AG10803 (cell line): Measurements from ENCODE around the gene RGS7.
"Not testable (repeated sequence)": the region's sequence is repeated elsewhere in the genome, so short reads cannot be mapped to it uniquely, and the experiment has no call there.

Source experiments
- DNase-seq: peaks from one replicate; pipeline ENCODE4 v3.0.0; 2010; ENCODE audit warnings: low read depth
- H3K4me3 ChIP-seq: 2 replicates; pipeline ENCODE4 v1.5.1; 2011; ENCODE audit warnings: mild to moderate bottlenecking, low read length, control low read depth
- CTCF ChIP-seq: conservative IDR thresholded peaks from 2 replicates; pipeline ENCODE4 v1.5.1; 2011; ENCODE audit warnings: mild to moderate bottlenecking, low read length, control low read depth, inconsistent platforms

RGS7 gene

DNA sequence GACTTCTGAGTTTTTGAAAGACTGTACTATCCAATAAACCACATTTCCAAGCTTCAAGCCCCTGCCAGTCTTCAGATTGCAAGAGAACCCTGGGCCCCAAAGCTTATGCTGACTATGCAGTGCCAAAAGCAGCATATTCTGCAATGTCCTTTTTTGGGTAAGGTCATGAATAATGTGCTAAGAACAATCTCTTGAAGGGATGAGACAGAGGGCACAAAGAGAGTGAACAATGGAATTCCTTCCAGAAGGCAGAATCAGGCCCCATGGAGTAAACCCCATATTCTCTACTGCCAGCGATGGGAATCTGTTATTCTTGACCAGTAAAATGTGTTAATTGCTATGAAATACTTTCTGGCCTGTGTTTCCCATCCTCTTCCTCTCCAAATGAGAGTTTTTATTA is 190.4 kb downstream of the RGS7 start:
- no peak for DNase-seq
- no peak for TF ChIP-seq CTCF
- no peak overlapping the region for H3K4me3 ChIP-seq

GRCh38 chr1:241165256-241165655 is 191.7 kb downstream of the RGS7 start:
- not testable (repeated sequence) for H3K4me3 ChIP-seq

GRCh38 chr1:241163363-241163762 is 193.6 kb downstream of the RGS7 start:
- no peak overlapping the region for H3K4me3 ChIP-seq
- no peak for TF ChIP-seq CTCF
- DNase-seq: no peak

More at GRCh38 chr1:241165256-241165655, 191.7 kb downstream of the RGS7 start:
- DNase-seq: not testable (repeated sequence)

GRCh38 chr1:241161188-241161689 is 195.8 kb downstream of the RGS7 start:
- TF ChIP-seq CTCF: no peak
- no peak for DNase-seq

DNA sequence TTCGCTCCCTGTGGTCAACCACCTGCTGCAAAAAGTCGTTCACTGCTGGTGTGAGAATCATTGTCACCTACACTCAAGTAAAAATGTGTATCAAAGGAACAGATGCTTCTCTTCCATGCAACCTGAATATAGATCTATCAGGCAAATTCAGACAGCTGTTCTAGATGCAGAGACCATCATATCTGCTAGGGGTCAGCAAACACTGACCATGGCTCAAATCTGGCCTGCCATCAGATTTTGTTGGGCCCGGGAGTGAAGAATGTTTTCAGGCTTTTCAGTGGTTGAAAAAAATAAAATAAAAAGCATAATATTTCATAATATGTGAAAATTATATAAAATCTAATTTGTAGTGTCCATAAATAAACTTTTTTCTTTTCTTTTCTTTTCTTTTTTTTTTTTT is 199.6 kb downstream of the RGS7 start:
- H3K4me3 ChIP-seq: no peak overlapping the region
- DNase-seq: no peak
- no peak for TF ChIP-seq CTCF

More at GRCh38 chr1:241161188-241161689, 195.8 kb downstream of the RGS7 start:
- no peak overlapping the region for H3K4me3 ChIP-seq

- H3K4me3 ChIP-seq: no peak overlapping the region
- TF ChIP-seq CTCF: no peak
- peak; percentile 1 for DNase-seq
These were observed 200.6 kb downstream of the RGS7 start for GRCh38 chr1:241156231-241156965.

- no peak for DNase-seq
- TF ChIP-seq CTCF: no peak
- no peak overlapping the region for H3K4me3 ChIP-seq
These were observed 211.1 kb downstream of the RGS7 start for GRCh38 chr1:241145881-241146280.
